Gastrocnemius medialis (tissue), 4 donors: Measurements from ENCODE around the gene TEKT1. TPM values are rescaled to one million over a fixed set of nuclear protein-coding genes. Genes with fewer than 3 reads are reported as not detected.

ENCODE experiments used
- ATAC-seq, 2 donors: fragments of 150-250 bp; one replicate each; pipeline ENCODE4 v1.9.1; 2016
- DNase-seq, 2 donors: peaks; one replicate each; pipeline ENCODE4 v3.0.0-alpha.2; 2019
- H3K27ac ChIP-seq, 4 donors: fragments of 200-600 bp; sonication (generic); 1 replicate in 1 of 4; 2 replicates in 3 of 4; pipeline ENCODE4 v1.5.1; 2016 to 2018; ENCODE audit warnings: mild to moderate bottlenecking in 2 of 4, moderate library complexity in 1 of 4
- H3K27me3 ChIP-seq, 3 donors: fragments of 200-600 bp; sonication (generic) in 2 of 3; 1 replicate in 1 of 3; 2 replicates in 2 of 3; pipeline versions ENCODE4 v1.5.1 to v1.6.0; 2016 to 2019; ENCODE audit warnings: mild to moderate bottlenecking in 1 of 3, moderate library complexity in 1 of 3
- H3K36me3 ChIP-seq, 2 donors: fragments of 200-600 bp; sonication (generic) in 1 of 2; one replicate each; pipeline ENCODE4 v1.5.1; 2017 to 2018
- H3K4me1 ChIP-seq, 2 donors: fragments of 200-600 bp; sonication (generic) in 1 of 2; one replicate each; pipeline ENCODE4 v1.5.1; 2016 to 2017; ENCODE audit warnings: mild to moderate bottlenecking in 2 of 2
- H3K4me3 ChIP-seq, 4 donors: fragments of 200-600 bp; sonication (generic) in 3 of 4; 1 replicate in 1 of 4; 2 replicates in 3 of 4; pipeline ENCODE4 v1.5.1; 2016 to 2019; ENCODE audit warnings: mild to moderate bottlenecking in 2 of 4
- H3K9me3 ChIP-seq, 3 donors: fragments of 200-600 bp; sonication (generic) in 2 of 3; 1 replicate in 1 of 3; 2 replicates in 2 of 3; pipeline ENCODE4 v1.5.1; 2016 to 2019
- POLR2A ChIP-seq, 2 donors: fragments of 450-650 bp; IDR thresholded peaks; one replicate each; pipeline ENCODE4 v1.6.1; 2017; ENCODE audit warnings: antibody characterized with exemption in 2 of 2, mild to moderate bottlenecking in 2 of 2, moderate library complexity in 2 of 2
- in situ Hi-C, 4 donors: fragments of 200-750 bp; cut with MboI; loops; one replicate each; pipeline versions ENCODE4 v1.15.0 to v1.8.0; 2017; ENCODE audit warnings: low sequenced_read_pairs in 4 of 4
- intact Hi-C: fragments of 100-400 bp; cut with DNase I; formaldehyde crosslinking; loops from one replicate; pipeline ENCODE4 v1.15.1; 2023; ENCODE audit warnings: low total_unique reads
- total RNA-seq, 4 donors: library from RNA; depleted of rRNA; stranded (reverse); fragments of >200 nt; gene quantifications; one replicate each; pipeline versions ENCODE4 v1.1.0 to v1.2.3, GENCODE V29; 2016
- TF ChIP-seq, protein P1 (sequence below), 5 experiments: fragments of 450-650 bp in 3 of 5; fragments of 200-600 bp in 2 of 5; sonication (generic) in 2 of 5; IDR thresholded peaks in 4 of 5; conservative IDR thresholded peaks in 1 of 5; 1 replicate in 4 of 5; 2 replicates in 1 of 5; pipeline ENCODE4 v1.5.1; 2016 to 2019; ENCODE audit warnings: antibody characterized with exemption in 5 of 5, mild to moderate bottlenecking in 3 of 5, moderate library complexity in 3 of 5

The TEKT1 gene
- total RNA-seq, 4 donors from 2014 or later: not detected

GRCh38 chr17:6797718-6798351 lies 33.7 kb downstream of the TEKT1 start:
- in situ Hi-C loops (loop anchor here in 1 of 4 donors (25.0 kb wide), 1 partner anchor 111 kb away; no protein-coding TSS in a partner anchor), intact Hi-C loops (no loop called here)
- TF ChIP-seq, protein P1, sequence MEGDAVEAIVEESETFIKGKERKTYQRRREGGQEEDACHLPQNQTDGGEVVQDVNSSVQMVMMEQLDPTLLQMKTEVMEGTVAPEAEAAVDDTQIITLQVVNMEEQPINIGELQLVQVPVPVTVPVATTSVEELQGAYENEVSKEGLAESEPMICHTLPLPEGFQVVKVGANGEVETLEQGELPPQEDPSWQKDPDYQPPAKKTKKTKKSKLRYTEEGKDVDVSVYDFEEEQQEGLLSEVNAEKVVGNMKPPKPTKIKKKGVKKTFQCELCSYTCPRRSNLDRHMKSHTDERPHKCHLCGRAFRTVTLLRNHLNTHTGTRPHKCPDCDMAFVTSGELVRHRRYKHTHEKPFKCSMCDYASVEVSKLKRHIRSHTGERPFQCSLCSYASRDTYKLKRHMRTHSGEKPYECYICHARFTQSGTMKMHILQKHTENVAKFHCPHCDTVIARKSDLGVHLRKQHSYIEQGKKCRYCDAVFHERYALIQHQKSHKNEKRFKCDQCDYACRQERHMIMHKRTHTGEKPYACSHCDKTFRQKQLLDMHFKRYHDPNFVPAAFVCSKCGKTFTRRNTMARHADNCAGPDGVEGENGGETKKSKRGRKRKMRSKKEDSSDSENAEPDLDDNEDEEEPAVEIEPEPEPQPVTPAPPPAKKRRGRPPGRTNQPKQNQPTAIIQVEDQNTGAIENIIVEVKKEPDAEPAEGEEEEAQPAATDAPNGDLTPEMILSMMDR (IDR thresholded peaks at IDR 0.05 in 4 of 5, conservative IDR thresholded peaks at IDR 0.05 in 1 of 5): no peak
- peaks cover 0 to 3% (median 0%) of the 10 kb centered on the region in 3 donors for H3K27me3 ChIP-seq
- H3K27ac ChIP-seq: no peak overlapping the region
- DNase-seq (no peak), ATAC-seq (no peak)
- H3K4me1 ChIP-seq: no peaks in the 10 kb centered on the region
- H3K9me3 ChIP-seq: no peaks in the 10 kb centered on the region
- H3K4me3 ChIP-seq: no peak overlapping the region
- no peaks in the 10 kb centered on the region for H3K36me3 ChIP-seq

DNA sequence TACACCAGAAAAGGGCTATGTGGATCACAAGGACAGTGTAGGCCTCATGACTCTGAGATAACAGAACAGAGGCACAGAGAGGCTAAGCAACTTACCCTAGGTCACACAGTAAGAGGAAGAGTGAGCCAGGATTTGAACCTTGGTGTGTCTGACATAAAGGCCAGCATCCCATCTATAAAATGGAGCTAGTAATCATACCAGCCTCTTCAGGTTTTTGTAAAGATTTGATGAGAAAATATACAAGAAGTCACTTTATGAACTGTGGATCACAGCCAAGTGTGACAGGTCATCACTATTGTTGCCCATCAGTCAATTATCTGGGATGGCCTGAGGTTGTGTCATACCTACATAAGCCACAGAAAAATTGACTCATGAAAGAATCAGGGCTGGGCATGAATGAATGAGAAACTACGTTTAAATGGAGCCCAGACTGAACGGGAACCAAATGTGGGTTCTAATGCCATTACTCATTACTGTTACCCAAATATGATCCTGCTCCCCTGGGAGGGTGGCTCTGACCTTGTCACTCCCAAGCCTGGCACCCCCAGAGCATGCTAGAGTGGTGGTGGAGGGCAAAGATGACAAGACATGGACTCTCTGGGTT lies 34.5 kb downstream of the TEKT1 start:
- DNase-seq: no peak
- in situ Hi-C loops: loop anchor here in 1 of 4 donors (25.0 kb wide), 1 partner anchor 110 kb away; no protein-coding TSS in a partner anchor

GRCh38 chr17:6796017-6796886 lies 35.3 kb downstream of the TEKT1 start:
- ATAC-seq (no peak), DNase-seq (no peak)
- Histone ChIP-seq H3K27ac (no peak overlapping the region), H3K4me1 (no peaks in the 10 kb centered on the region), H3K27me3 (peaks cover 0 to 5% (median 3%) of the 10 kb centered on the region in 3 donors), H3K4me3 (no peak overlapping the region), H3K36me3 (no peaks in the 10 kb centered on the region), H3K9me3 (no peaks in the 10 kb centered on the region)
- TF ChIP-seq POLR2A (IDR thresholded peaks at IDR 0.05): no peak
- intact Hi-C loops (no loop called here), in situ Hi-C loops (loop anchor here in 1 of 4 donors (25.0 kb wide), 1 partner anchor 109 kb away; no protein-coding TSS in a partner anchor)

More for the DNA sequence above, 34.5 kb downstream of the TEKT1 start:
- H3K9me3 ChIP-seq: no peaks in the 10 kb centered on the region
- intact Hi-C loops: no loop called here
- TF ChIP-seq, protein P1 (IDR thresholded peaks at IDR 0.05 in 4 of 5, conservative IDR thresholded peaks at IDR 0.05 in 1 of 5): no peak
- TF ChIP-seq POLR2A (IDR thresholded peaks at IDR 0.05): no peak
- H3K27me3 ChIP-seq: peaks cover 0 to 5% (median 3%) of the 10 kb centered on the region in 3 donors
- no peaks in the 10 kb centered on the region for H3K4me1 ChIP-seq
- H3K27ac ChIP-seq: no peak overlapping the region
- ATAC-seq: no peak
- no peak overlapping the region for H3K4me3 ChIP-seq
- no peaks in the 10 kb centered on the region for H3K36me3 ChIP-seq

GRCh38 chr17:6793748-6794493 lies 37.6 kb downstream of the TEKT1 start:
- Histone ChIP-seq H3K9me3 (no peaks in the 10 kb centered on the region), H3K36me3 (no peaks in the 10 kb centered on the region), H3K4me1 (no peaks in the 10 kb centered on the region), H3K4me3 (no peak overlapping the region), H3K27me3 (peaks cover 5 to 9% (median 5%) of the 10 kb centered on the region in 3 donors), H3K27ac (no peak overlapping the region)
- intact Hi-C loops (no loop called here), in situ Hi-C loops (loop anchor here in 1 of 4 donors (25.0 kb wide), 1 partner anchor 107 kb away; no protein-coding TSS in a partner anchor)
- DNase-seq: no peak
- no peak for TF ChIP-seq POLR2A (IDR thresholded peaks at IDR 0.05)
- TF ChIP-seq, protein P1 (IDR thresholded peaks at IDR 0.05 in 4 of 5, conservative IDR thresholded peaks at IDR 0.05 in 1 of 5): no peak
- ATAC-seq: no peak
